WERI-Rb-1 (cell line): ENCODE results near the gene LRBA.

Experiments
- DNase-seq: peaks from one replicate; pipeline ENCODE4 v3.0.0-alpha.2; 2020
- H3K27ac ChIP-seq: fragments of 250-450 bp; sonication (Bioruptor Pico); 2 replicates; pipeline ENCODE4 v1.5.1; 2020; ENCODE audit warnings: mild to moderate bottlenecking, moderate library complexity
- H3K27me3 ChIP-seq: fragments of 250-450 bp; sonication (Bioruptor Pico); 2 replicates; pipeline ENCODE4 v1.5.1; 2021; ENCODE audit warnings: mild to moderate bottlenecking, low read depth, moderate library complexity; ENCODE audit not compliant: insufficient read depth, severe bottlenecking
- H3K36me3 ChIP-seq: fragments of 250-450 bp; sonication (Bioruptor Pico); 2 replicates; pipeline ENCODE4 v1.5.1; 2020; ENCODE audit warnings: mild to moderate bottlenecking, moderate library complexity
- H3K4me3 ChIP-seq: 2 replicates; pipeline ENCODE4 v1.5.1; 2011; ENCODE audit warnings: low read depth, mild to moderate bottlenecking, control low read depth, low read length
- H3K9me3 ChIP-seq: fragments of 250-450 bp; sonication (Bioruptor Pico); 2 replicates; pipeline ENCODE4 v1.5.1; 2021; ENCODE audit warnings: mild to moderate bottlenecking, moderate library complexity; ENCODE audit not compliant: severe bottlenecking
- TF ChIP-seq, protein P1 (sequence below): IDR thresholded peaks from 2 replicates; pipeline ENCODE4 v1.5.1; 2011; ENCODE audit warnings: low read depth, mild to moderate bottlenecking, control low read depth, inconsistent platforms, low read length

The LRBA gene

DNA sequence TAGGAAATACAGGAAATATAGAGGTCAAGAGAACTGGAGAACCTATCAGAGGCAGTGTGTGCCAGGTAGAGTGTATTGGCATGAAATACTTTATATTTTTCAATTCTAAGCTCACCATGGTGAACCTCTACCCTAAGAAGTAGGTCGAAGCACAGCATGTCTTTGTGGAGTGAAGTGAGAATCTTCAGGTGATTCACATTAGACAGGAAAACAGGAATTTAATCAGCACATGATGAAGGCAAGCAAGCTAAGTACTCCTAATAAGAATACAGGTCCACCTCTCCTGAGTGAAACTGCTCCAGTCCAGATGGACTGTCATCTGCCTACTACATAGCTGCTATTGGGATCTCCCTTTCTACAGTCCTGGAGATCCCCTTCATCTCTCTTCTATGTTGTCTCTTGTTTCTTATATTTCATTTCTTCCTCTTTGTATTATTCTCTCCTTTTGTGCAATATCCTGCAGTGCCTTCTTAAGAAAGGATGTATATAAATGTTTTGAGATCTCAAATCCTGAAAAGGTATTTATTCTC lies 159.0 kb downstream of the LRBA start:
- Histone ChIP-seq H3K9me3 (no peaks in the 10 kb centered on the region), H3K36me3 (peaks cover 13% of the 10 kb centered on the region), H3K4me3 (no peak overlapping the region), H3K27me3 (no peaks in the 10 kb centered on the region), H3K27ac (no peak overlapping the region)
- no peak for DNase-seq
- TF ChIP-seq, protein P1, sequence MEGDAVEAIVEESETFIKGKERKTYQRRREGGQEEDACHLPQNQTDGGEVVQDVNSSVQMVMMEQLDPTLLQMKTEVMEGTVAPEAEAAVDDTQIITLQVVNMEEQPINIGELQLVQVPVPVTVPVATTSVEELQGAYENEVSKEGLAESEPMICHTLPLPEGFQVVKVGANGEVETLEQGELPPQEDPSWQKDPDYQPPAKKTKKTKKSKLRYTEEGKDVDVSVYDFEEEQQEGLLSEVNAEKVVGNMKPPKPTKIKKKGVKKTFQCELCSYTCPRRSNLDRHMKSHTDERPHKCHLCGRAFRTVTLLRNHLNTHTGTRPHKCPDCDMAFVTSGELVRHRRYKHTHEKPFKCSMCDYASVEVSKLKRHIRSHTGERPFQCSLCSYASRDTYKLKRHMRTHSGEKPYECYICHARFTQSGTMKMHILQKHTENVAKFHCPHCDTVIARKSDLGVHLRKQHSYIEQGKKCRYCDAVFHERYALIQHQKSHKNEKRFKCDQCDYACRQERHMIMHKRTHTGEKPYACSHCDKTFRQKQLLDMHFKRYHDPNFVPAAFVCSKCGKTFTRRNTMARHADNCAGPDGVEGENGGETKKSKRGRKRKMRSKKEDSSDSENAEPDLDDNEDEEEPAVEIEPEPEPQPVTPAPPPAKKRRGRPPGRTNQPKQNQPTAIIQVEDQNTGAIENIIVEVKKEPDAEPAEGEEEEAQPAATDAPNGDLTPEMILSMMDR = no peak

DNA sequence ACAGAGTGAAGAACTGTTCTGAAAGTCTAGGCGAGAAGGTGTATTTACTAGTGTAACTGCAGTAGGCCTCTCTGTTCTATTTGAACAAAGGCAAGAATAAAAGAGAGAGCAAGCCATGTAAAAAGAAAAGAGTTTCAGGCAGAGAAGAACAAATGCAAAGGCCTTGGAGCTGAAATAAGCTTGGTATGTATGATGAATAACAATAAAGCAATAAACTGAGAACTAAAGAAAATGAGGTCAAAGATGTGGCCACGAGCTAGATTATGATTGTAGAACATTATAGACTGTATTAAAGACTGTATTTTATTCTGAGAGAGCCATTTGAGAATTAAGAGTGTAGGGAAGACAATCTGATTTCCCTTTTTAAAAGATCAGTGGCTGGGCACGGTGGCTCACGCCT lies 160.5 kb downstream of the LRBA start:
- H3K4me3 ChIP-seq = no peak overlapping the region
- H3K36me3 ChIP-seq = peaks cover 16% of the 10 kb centered on the region
- no peak overlapping the region for H3K27ac ChIP-seq
- H3K9me3 ChIP-seq = no peaks in the 10 kb centered on the region
- H3K27me3 ChIP-seq = no peaks in the 10 kb centered on the region
- TF ChIP-seq, protein P1 = no peak
- no peak for DNase-seq

DNA sequence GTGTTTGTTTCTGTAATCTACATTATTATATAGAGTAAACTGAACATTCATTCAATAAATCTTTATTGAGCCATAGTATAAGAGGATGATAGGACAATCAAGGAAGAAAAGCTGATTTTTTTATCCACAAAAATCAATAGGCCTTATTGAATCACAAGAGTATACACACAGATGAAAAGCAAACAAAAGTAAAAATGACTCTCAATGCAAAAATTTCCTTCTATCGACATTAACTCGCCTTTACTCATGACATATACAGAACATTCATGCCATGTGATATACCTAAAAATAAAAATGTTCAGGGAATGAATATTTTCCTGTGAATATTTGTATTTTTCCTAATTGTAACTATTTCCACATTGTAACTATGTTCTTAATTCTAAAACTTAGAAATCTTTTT lies 161.2 kb downstream of the LRBA start:
- TF ChIP-seq, protein P1 = no peak
- no peak for DNase-seq
- no peak overlapping the region for H3K4me3 ChIP-seq
- H3K27ac ChIP-seq = no peak overlapping the region
- H3K36me3 ChIP-seq = peaks cover 21% of the 10 kb centered on the region
- no peaks in the 10 kb centered on the region for H3K27me3 ChIP-seq
- no peaks in the 10 kb centered on the region for H3K9me3 ChIP-seq

DNA sequence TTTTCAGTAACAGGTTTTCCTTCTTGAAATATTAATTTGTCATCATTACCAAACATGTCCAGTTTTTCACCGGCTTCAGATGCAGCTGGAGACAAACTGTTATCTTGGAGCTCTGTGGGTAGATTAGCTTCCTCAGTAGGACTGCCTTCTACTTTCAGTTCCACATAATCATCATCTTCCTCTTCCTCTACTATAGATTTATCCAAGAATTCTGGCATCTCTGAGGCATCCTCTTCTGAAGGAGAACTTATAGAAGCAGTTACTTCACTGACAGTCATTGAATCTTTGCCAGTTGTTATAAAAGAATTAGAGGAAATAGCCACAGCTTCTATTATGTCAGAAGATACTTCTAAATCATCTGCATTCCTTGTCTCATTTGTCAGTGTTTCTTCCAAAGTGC lies 162.9 kb downstream of the LRBA start:
- peaks cover 27% of the 10 kb centered on the region for H3K36me3 ChIP-seq
- DNase-seq = no peak
- H3K9me3 ChIP-seq = no peaks in the 10 kb centered on the region
- no peak overlapping the region for H3K27ac ChIP-seq
- H3K27me3 ChIP-seq = no peaks in the 10 kb centered on the region
- H3K4me3 ChIP-seq = no peak overlapping the region
- TF ChIP-seq, protein P1 = no peak

DNA sequence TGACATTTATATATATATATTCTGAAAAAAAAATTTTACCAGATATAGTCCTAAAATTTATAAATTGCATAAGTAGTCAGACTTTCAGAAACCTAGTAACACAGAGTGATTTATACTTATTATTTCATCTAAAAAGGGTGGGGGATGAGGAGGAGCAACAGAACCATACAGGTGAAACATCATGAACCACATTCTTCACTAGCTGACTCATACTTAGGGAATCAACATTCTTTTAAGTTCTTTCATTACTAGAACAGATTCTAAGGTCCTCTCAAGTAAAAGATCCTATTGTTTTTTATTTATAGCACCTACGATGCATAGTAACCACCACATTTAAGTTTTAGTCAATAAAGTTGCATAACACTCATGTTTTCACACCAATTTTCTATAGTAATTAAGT lies 166.1 kb downstream of the LRBA start:
- H3K27ac ChIP-seq = no peak overlapping the region
- H3K4me3 ChIP-seq = no peak overlapping the region
- DNase-seq = no peak
- no peaks in the 10 kb centered on the region for H3K27me3 ChIP-seq
- no peaks in the 10 kb centered on the region for H3K9me3 ChIP-seq
- H3K36me3 ChIP-seq = peaks cover 27% of the 10 kb centered on the region
- TF ChIP-seq, protein P1 = no peak

DNA sequence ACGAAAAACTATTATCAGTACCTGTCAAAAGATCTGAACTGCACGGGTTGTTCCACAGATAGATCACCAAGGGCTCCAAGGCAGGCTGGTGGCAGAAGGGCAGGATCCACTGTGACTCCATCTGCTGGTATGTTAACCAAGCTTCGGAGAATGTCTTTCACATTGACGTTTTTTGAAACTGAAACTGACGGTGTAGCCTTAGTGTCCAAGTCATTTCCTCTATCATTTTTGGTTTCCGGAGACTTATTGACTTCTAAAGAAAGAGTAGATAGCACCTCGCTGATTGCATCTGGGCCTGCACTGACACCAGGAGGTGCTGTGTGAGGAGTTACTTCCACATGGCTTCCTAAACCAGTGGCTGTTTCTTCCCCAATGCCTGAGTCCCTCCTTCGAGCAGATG lies 186.9 kb downstream of the LRBA start:
- peaks cover 13% of the 10 kb centered on the region for H3K36me3 ChIP-seq
- no peak for DNase-seq
- no peak overlapping the region for H3K27ac ChIP-seq

More for the DNA sequence above, 186.9 kb downstream of the LRBA start:
- Histone ChIP-seq H3K9me3 (no peaks in the 10 kb centered on the region), H3K4me3 (no peak overlapping the region), H3K27me3 (no peaks in the 10 kb centered on the region)
- TF ChIP-seq, protein P1 = no peak
